Neural progenitor cell (in vitro differentiated cells): ENCODE data around the gene H2BK1. TPM values are rescaled to one million over a fixed set of nuclear protein-coding genes. Genes with fewer than 3 reads are reported as not detected.

ENCODE experiments used
- DNase-seq: peaks from one replicate; pipeline ENCODE4 v3.0.0-alpha.2; 2016; ENCODE audit warnings: low spot score
- H2AFZ ChIP-seq: fragments of 200-600 bp; sonication (generic); replicated peaks from 2 replicates; pipeline ENCODE4 v1.6.1; 2016; ENCODE audit warnings: antibody characterized with exemption
- H3F3A ChIP-seq: fragments of 200-600 bp; sonication (generic); 2 replicates; pipeline ENCODE4 v1.6.1; 2016; ENCODE audit warnings: antibody characterized with exemption, low read depth
- H3K27ac ChIP-seq: fragments of 200-600 bp; sonication (generic); 2 replicates; pipeline ENCODE4 v1.5.1; 2016; ENCODE audit warnings: mild to moderate bottlenecking
- H3K27me3 ChIP-seq: fragments of 200-600 bp; sonication (generic); 2 replicates; pipeline ENCODE4 v1.6.1; 2016; ENCODE audit warnings: mild to moderate bottlenecking, moderate library complexity
- H3K36me3 ChIP-seq: fragments of 200-600 bp; sonication (generic); 2 replicates; pipeline ENCODE4 v1.5.1; 2016
- H3K4me1 ChIP-seq: fragments of 200-600 bp; sonication (generic); 2 replicates; pipeline ENCODE4 v1.6.1; 2016; ENCODE audit warnings: mixed run types
- H3K4me2 ChIP-seq: fragments of 200-600 bp; sonication (generic); 2 replicates; pipeline ENCODE4 v1.6.1; 2016
- H3K4me3 ChIP-seq: fragments of 200-600 bp; sonication (generic); 2 replicates; pipeline ENCODE4 v1.5.1; 2016
- H3K79me2 ChIP-seq: fragments of 200-600 bp; sonication (generic); 2 replicates; pipeline ENCODE4 v1.6.1; 2016; ENCODE audit warnings: low read depth
- H3K9ac ChIP-seq: fragments of 200-600 bp; sonication (generic); 2 replicates; pipeline ENCODE4 v1.6.1; 2016
- H3K9me3 ChIP-seq: fragments of 200-600 bp; sonication (generic); 2 replicates; pipeline ENCODE4 v1.5.1; 2016; ENCODE audit warnings: low read depth
- H4K20me1 ChIP-seq: fragments of 200-600 bp; sonication (generic); 2 replicates; pipeline ENCODE4 v1.6.1; 2016; ENCODE audit warnings: low read depth
- H3K27ac Mint-ChIP-seq: 3 replicates; pipeline ENCODE4 v1.8.0; 2021; ENCODE audit warnings: mixed read lengths
- H3K27me3 Mint-ChIP-seq: 2 replicates; pipeline ENCODE4 v1.8.0; 2022; ENCODE audit warnings: low read depth, mild to moderate bottlenecking, inconsistent platforms, moderate library complexity, mixed read lengths; ENCODE audit not compliant: insufficient read depth
- H3K36me3 Mint-ChIP-seq: 3 replicates; pipeline ENCODE4 v1.8.0; 2021; ENCODE audit warnings: mixed read lengths
- H3K4me1 Mint-ChIP-seq: 3 replicates; pipeline ENCODE4 v1.8.0; 2021; ENCODE audit warnings: mixed read lengths
- H3K4me3 Mint-ChIP-seq: 3 replicates; pipeline ENCODE4 v1.8.0; 2021; ENCODE audit warnings: mild to moderate bottlenecking, moderate library complexity, mixed read lengths
- H3K9me3 Mint-ChIP-seq: 3 replicates; pipeline ENCODE4 v1.8.0; 2020; ENCODE audit warnings: mixed read lengths
- CTCF ChIP-seq: fragments of 200-600 bp; sonication (generic); IDR thresholded peaks from 2 replicates; pipeline ENCODE4 v1.5.1; 2017; ENCODE audit warnings: antibody characterized with exemption, mild to moderate bottlenecking
- EZH2 ChIP-seq: fragments of 200-600 bp; sonication (generic); IDR thresholded peaks from 2 replicates; pipeline ENCODE4 v1.6.1; 2017; ENCODE audit warnings: antibody characterized with exemption, mild to moderate bottlenecking, moderate library complexity
- EZH2phosphoT487 ChIP-seq: fragments of 200-600 bp; sonication (generic); IDR thresholded peaks from 2 replicates; pipeline ENCODE4 v1.6.1; 2017; ENCODE audit warnings: antibody characterized with exemption
- total RNA-seq: library from RNA; depleted of rRNA; stranded (reverse); fragments of >200 nt; gene quantifications from 2 replicates; pipeline ENCODE4 v1.2.3, GENCODE V29; 2015; ENCODE audit warnings: low replicate concordance

Gene H2BK1
- not detected in 2 replicates for total RNA-seq

- Histone ChIP-seq H3K4me2 (peak within 1 kb of the TSS; percentile 63), H3K9me3 (no peaks in the 10 kb centered on the region), H3K27ac (no peak within 1 kb of the TSS), H2AFZ (no peak within 1 kb of the TSS), H3K79me2 (no peaks in the 10 kb centered on the region), H3F3A (peaks cover 16% of the 10 kb centered on the region), H3K4me1 (peaks cover 18% of the 10 kb centered on the region), H3K27me3 (peaks cover 10% of the 10 kb centered on the region), H3K9ac (no peak within 1 kb of the TSS), H3K4me3 (peak within 1 kb of the TSS; percentile 5), H3K36me3 (no peaks in the 10 kb centered on the region), H4K20me1 (peaks cover 7% of the 10 kb centered on the region)
- DNase-seq = peak; percentile 55
- H3K36me3 Mint-ChIP-seq = peaks cover 11% of the 10 kb centered on the region
- TF ChIP-seq CTCF (no peak), EZH2phosphoT487 (no peak), EZH2 (no peak)
- H3K4me3 Mint-ChIP-seq = no peak within 1 kb of the TSS
- H3K9me3 Mint-ChIP-seq = no peaks in the 10 kb centered on the region
- H3K27ac Mint-ChIP-seq = no peak within 1 kb of the TSS
- peaks cover 7% of the 10 kb centered on the region for H3K27me3 Mint-ChIP-seq
- H3K4me1 Mint-ChIP-seq = peaks cover 2% of the 10 kb centered on the region
Measured at GRCh38 chr7:151210087-151210854, at the start of gene H2BK1. H2BK1 (minus strand) TSS chr7:151210488; CDS start chr7:151210318, 170 bp downstream.

GRCh38 chr7:151257990-151258389 is 47.7 kb upstream of the H2BK1 start:
- DNase-seq = no peak
- TF ChIP-seq EZH2 (no peak), EZH2phosphoT487 (no peak), CTCF (no peak)
- Histone ChIP-seq H3F3A (peaks cover 5% of the 10 kb centered on the region), H3K4me1 (peaks cover 7% of the 10 kb centered on the region), H3K4me2 (no peak overlapping the region), H3K27ac (no peak overlapping the region), H3K79me2 (no peaks in the 10 kb centered on the region), H3K27me3 (peaks cover 33% of the 10 kb centered on the region), H2AFZ (no peak overlapping the region), H4K20me1 (no peaks in the 10 kb centered on the region), H3K9me3 (no peaks in the 10 kb centered on the region), H3K9ac (no peak overlapping the region), H3K4me3 (no peak overlapping the region), H3K36me3 (no peaks in the 10 kb centered on the region)
- Mint-ChIP-seq H3K4me3 (no peak overlapping the region), H3K27ac (no peak overlapping the region), H3K27me3 (peaks cover 21% of the 10 kb centered on the region), H3K4me1 (peaks cover 24% of the 10 kb centered on the region), H3K9me3 (no peaks in the 10 kb centered on the region), H3K36me3 (no peaks in the 10 kb centered on the region)

- no peak overlapping the region for H3K4me3 ChIP-seq
- H4K20me1 ChIP-seq = no peaks in the 10 kb centered on the region
- H3K79me2 ChIP-seq = no peaks in the 10 kb centered on the region
- H3K9me3 ChIP-seq = no peaks in the 10 kb centered on the region
- Mint-ChIP-seq H3K36me3 (no peaks in the 10 kb centered on the region), H3K4me1 (peaks cover 33% of the 10 kb centered on the region), H3K27ac (no peak overlapping the region), H3K4me3 (peak overlapping the region; percentile 21), H3K27me3 (peaks cover 21% of the 10 kb centered on the region), H3K9me3 (no peaks in the 10 kb centered on the region)
- H3K27ac ChIP-seq = no peak overlapping the region
- no peak for DNase-seq
- H3K36me3 ChIP-seq = no peaks in the 10 kb centered on the region
- H3K4me2 ChIP-seq = no peak overlapping the region
- H3K4me1 ChIP-seq = peaks cover 18% of the 10 kb centered on the region
- peaks cover 14% of the 10 kb centered on the region for H3F3A ChIP-seq
- H2AFZ ChIP-seq = no peak overlapping the region
- H3K27me3 ChIP-seq = peaks cover 34% of the 10 kb centered on the region
- no peak overlapping the region for H3K9ac ChIP-seq
- TF ChIP-seq EZH2 (no peak), CTCF (no peak), EZH2phosphoT487 (no peak)
Measured at GRCh38 chr7:151256410-151257045, 46.2 kb upstream of the H2BK1 start.
